Prostate gland (tissue), 2 donors: ENCODE results near the gene MAD1L1.

Experiments used
- CTCF ChIP-seq, 4 experiments: fragments of 200-600 bp in 2 of 4; fragments of 450-650 bp in 2 of 4; sonication (generic) in 2 of 4; IDR thresholded peaks; 1 replicate in 3 of 4; 2 replicates in 1 of 4; pipeline ENCODE4 v1.5.1; 2016 to 2019; ENCODE audit warnings: antibody characterized with exemption in 4 of 4, mild to moderate bottlenecking in 2 of 4, moderate library complexity in 2 of 4
- POLR2A ChIP-seq: fragments of 450-650 bp; IDR thresholded peaks from one replicate; pipeline ENCODE4 v1.6.1; 2016; ENCODE audit warnings: antibody characterized with exemption, mild to moderate bottlenecking

- TF ChIP-seq CTCF (IDR thresholded peaks at IDR 0.05) (no peak), POLR2A (no peak)
Observed at GRCh38 chr7:2205036-2205780, 27.5 kb downstream of the MAD1L1 start.
